Lower leg skin (tissue), 4 donors: ENCODE measurements around the gene LCK. TPM values are rescaled to one million over a fixed set of nuclear protein-coding genes. Genes with fewer than 3 reads are reported as not detected.

Experiments
- DNase-seq, 2 donors: peaks; one replicate each; pipeline ENCODE4 v3.0.0-alpha.2; 2019; ENCODE audit warnings: low spot score in 2 of 2
- H3K4me3 ChIP-seq: fragments of 200-600 bp; sonication (generic); 2 replicates; pipeline ENCODE4 v1.5.1; 2017; ENCODE audit warnings: mild to moderate bottlenecking, low read depth; ENCODE audit not compliant: poor library complexity, severe bottlenecking
- POLR2A ChIP-seq, 2 donors: fragments of 450-650 bp; IDR thresholded peaks; one replicate each; pipeline ENCODE4 v1.6.1; 2016 to 2017; ENCODE audit warnings: antibody characterized with exemption in 2 of 2, mild to moderate bottlenecking in 1 of 2, moderate library complexity in 1 of 2
- WGBS, 2 donors: methylation state at CpG; one replicate each; pipeline ENCODE4 v1.1.5; 2018; 5-methylcytosine and 5-hydroxymethylcytosine counted together
- intact Hi-C: fragments of 100-400 bp; cut with DNase I; formaldehyde crosslinking; loops from one replicate; pipeline ENCODE4 v1.15.0; 2023; ENCODE audit warnings: low total_unique reads
- total RNA-seq, 4 donors: library from RNA; depleted of rRNA; stranded (reverse); fragments of >200 nt; gene quantifications; one replicate each; pipeline ENCODE4 v1.1.0, GENCODE V29; 2016
- TF ChIP-seq, protein P1 (sequence below), 3 donors: fragments of 450-650 bp; IDR thresholded peaks; one replicate each; pipeline ENCODE4 v1.5.1; 2016; ENCODE audit warnings: antibody characterized with exemption in 3 of 3, mild to moderate bottlenecking in 3 of 3, moderate library complexity in 2 of 3

LCK gene
- total RNA-seq, 4 donors from 2014 or later = 0.25 to 3.0 (median 2.0) TPM

DNA sequence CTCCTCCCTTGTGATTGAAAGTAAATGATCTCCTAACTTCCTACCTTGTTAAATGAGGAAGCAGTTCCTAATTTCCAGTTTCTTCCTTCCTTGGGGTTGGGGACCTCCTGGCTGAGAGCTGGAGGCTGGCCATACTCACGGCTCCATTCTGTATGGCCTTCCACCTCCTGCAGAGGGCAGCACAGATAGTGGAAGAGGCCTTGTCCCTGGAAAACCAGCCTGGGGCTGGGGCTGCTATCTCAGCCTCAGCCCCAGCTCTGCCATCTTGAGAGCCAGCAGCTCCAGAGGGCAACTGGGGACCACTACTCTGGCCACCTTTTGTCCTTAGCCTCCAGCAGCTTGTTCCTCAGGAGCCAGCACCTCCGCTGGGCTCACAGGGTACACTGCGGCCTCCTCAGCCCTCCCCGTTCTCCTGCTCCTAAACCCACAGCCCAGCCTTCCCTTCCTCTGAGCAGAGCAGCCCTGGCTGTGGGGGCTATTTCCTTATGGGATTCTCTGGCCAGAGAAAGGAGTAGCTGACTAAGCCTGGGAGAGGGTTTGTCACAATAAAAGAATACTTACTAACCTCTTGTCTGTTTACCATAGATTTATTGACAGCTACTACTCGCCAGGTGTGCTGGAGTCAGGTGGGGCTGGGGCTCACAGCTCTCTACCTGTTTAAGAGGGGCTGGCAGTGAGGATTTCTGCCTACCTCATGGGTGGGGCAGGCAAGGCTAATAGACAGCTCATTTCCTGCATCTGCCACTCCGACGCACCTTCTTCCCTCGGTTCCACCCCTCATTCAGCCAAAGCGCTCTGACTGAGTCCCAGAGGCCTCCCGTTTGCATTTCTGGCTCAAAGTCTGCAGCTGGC is 35.2 kb upstream of the LCK start:
- intact Hi-C loops = no loop called here
- H3K4me3 ChIP-seq = no peak overlapping the region
- DNase-seq = no peak
- WGBS, 2 donors = 61 to 70% methylated on average over 10 of the region's 10 CpGs
- TF ChIP-seq POLR2A (IDR thresholded peaks at IDR 0.05) = no peak
- TF ChIP-seq, protein P1, sequence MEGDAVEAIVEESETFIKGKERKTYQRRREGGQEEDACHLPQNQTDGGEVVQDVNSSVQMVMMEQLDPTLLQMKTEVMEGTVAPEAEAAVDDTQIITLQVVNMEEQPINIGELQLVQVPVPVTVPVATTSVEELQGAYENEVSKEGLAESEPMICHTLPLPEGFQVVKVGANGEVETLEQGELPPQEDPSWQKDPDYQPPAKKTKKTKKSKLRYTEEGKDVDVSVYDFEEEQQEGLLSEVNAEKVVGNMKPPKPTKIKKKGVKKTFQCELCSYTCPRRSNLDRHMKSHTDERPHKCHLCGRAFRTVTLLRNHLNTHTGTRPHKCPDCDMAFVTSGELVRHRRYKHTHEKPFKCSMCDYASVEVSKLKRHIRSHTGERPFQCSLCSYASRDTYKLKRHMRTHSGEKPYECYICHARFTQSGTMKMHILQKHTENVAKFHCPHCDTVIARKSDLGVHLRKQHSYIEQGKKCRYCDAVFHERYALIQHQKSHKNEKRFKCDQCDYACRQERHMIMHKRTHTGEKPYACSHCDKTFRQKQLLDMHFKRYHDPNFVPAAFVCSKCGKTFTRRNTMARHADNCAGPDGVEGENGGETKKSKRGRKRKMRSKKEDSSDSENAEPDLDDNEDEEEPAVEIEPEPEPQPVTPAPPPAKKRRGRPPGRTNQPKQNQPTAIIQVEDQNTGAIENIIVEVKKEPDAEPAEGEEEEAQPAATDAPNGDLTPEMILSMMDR (IDR thresholded peaks at IDR 0.05) = no peak

GRCh38 chr1:32216566-32216965 is 34.5 kb upstream of the LCK start:
- intact Hi-C loops = no loop called here

GRCh38 chr1:32219022-32219421 is 32.0 kb upstream of the LCK start:
- no peak overlapping the region for H3K4me3 ChIP-seq
- intact Hi-C loops = no loop called here
- WGBS, 2 donors = 71 to 81% methylated on average over 7 of the region's 7 CpGs
- TF ChIP-seq, protein P1 (IDR thresholded peaks at IDR 0.05) = no peak
- no peak for TF ChIP-seq POLR2A (IDR thresholded peaks at IDR 0.05)
- no peak for DNase-seq

More at GRCh38 chr1:32216566-32216965, 34.5 kb upstream of the LCK start:
- no peak for DNase-seq
- WGBS, 2 donors = 91 to 94% methylated on average over 5 of the region's 5 CpGs
- no peak overlapping the region for H3K4me3 ChIP-seq
- TF ChIP-seq POLR2A (IDR thresholded peaks at IDR 0.05) = no peak
- TF ChIP-seq, protein P1 (IDR thresholded peaks at IDR 0.05) = no peak

- TF ChIP-seq POLR2A (IDR thresholded peaks at IDR 0.05) = no peak
- TF ChIP-seq, protein P1 (IDR thresholded peaks at IDR 0.05) = no peak
- no peak overlapping the region for H3K4me3 ChIP-seq
- 84 to 88% methylated on average over 4 of the region's 4 CpGs for WGBS, 2 donors
- intact Hi-C loops = no loop called here
- no peak for DNase-seq
Measured at GRCh38 chr1:32220746-32221580, 30.1 kb upstream of the LCK start.

DNA sequence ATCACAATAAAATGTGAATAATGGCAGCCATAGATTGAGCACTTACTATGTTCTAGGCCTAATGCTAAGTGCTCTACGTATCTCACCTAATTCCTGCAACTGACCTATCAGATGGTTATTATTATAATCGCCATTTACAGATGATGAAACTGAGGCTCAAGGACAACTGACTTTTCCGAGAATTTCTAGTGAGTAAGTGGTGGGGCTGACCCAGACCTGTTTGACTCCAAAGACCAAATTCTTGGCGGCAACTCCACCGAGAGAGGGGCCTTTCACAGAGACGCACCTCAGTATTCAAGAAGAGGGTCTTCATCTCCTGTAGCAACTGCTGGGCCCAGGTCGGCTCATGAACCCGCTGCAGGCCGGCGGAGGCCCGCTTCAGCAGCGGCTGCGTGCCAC is 29.5 kb upstream of the LCK start:
- intact Hi-C loops = no loop called here
- WGBS, 2 donors = 2 to 9% methylated on average over 7 to 13 of the region's 13 CpGs
- H3K4me3 ChIP-seq = peak overlapping the region; percentile 98
- TF ChIP-seq POLR2A (IDR thresholded peaks at IDR 0.05) = no peak
- DNase-seq = no peak
